EL (cell line): ENCODE data around the gene OR5AU1.
A peak's percentile ranks its signal among the peaks of the same experiment; 100 is the strongest.

Experiments used
- DNase-seq: peaks from one replicate; pipeline ENCODE4 v3.0.0-alpha.2; 2016

Gene OR5AU1

GRCh38 chr14:21155963-21156362 is at the start of gene OR5AU1:
TSS of gene OR5AU1 (minus strand) at chr14:21156063. CDS start at chr14:21155872, 191 bp downstream.
- no peak for DNase-seq

GRCh38 chr14:21205026-21205677 is 49.3 kb upstream of the OR5AU1 start:
- no peak for DNase-seq

GRCh38 chr14:21204167-21205025 is 48.5 kb upstream of the OR5AU1 start:
- no peak for DNase-seq

- no peak for DNase-seq
Measured at GRCh38 chr14:21203470-21204166, 47.8 kb upstream of the OR5AU1 start.

- no peak for DNase-seq
Measured at GRCh38 chr14:21202463-21203358, 46.8 kb upstream of the OR5AU1 start.

GRCh38 chr14:21201732-21202462 is 46.0 kb upstream of the OR5AU1 start:
- no peak for DNase-seq

GRCh38 chr14:21200752-21201461 is 45.0 kb upstream of the OR5AU1 start:
- no peak for DNase-seq

GRCh38 chr14:21199611-21200560 is 44.0 kb upstream of the OR5AU1 start:
- no peak for DNase-seq

GRCh38 chr14:21197418-21198205 is 41.7 kb upstream of the OR5AU1 start:
- DNase-seq: no peak

- DNase-seq: no peak
Measured at GRCh38 chr14:21194597-21194996, 38.7 kb upstream of the OR5AU1 start.

GRCh38 chr14:21192875-21193535 is 37.1 kb upstream of the OR5AU1 start:
- peak; percentile 28 for DNase-seq

GRCh38 chr14:21192447-21192822 is 36.6 kb upstream of the OR5AU1 start:
- DNase-seq: no peak

GRCh38 chr14:21191809-21192446 is 36.1 kb upstream of the OR5AU1 start:
- peak; percentile 71 for DNase-seq

- DNase-seq: no peak
Measured at GRCh38 chr14:21191261-21191808, 35.5 kb upstream of the OR5AU1 start.

GRCh38 chr14:21185491-21185890 is 29.6 kb upstream of the OR5AU1 start:
- DNase-seq: no peak

GRCh38 chr14:21184254-21184653 is 28.4 kb upstream of the OR5AU1 start:
- DNase-seq: no peak

GRCh38 chr14:21182166-21182565 is 26.3 kb upstream of the OR5AU1 start:
- no peak for DNase-seq

GRCh38 chr14:21171128-21171527 is 15.3 kb upstream of the OR5AU1 start:
- DNase-seq: no peak
